MM.1S (cell line): Measurements from ENCODE around the gene MTMR12.

ENCODE experiments used
- CTCF ChIP-seq: fragments of 300-600 bp; sonication (generic); IDR thresholded peaks from 2 replicates; pipeline ENCODE4 v1.5.1; 2016; ENCODE audit warnings: antibody characterized with exemption, low read length, mixed read lengths
- EZH2 ChIP-seq: fragments of 300-600 bp; sonication (generic); optimal IDR thresholded peaks from 2 replicates; pipeline ENCODE3; 2017; ENCODE audit warnings: low read depth, mild to moderate bottlenecking, antibody characterized with exemption, low read length, mixed read lengths
- EZH2phosphoT487 ChIP-seq: fragments of 300-600 bp; sonication (generic); IDR thresholded peaks from 2 replicates; pipeline ENCODE4 v1.6.1; 2018; ENCODE audit warnings: antibody characterized with exemption, low read length

GRCh38 chr5:32279223-32279622 lies 33.5 kb downstream of the MTMR12 start:
- TF ChIP-seq CTCF = no peak
- TF ChIP-seq EZH2phosphoT487 = no peak
- TF ChIP-seq EZH2 = no peak
